ENCODE measurements around the gene PBX2.
"Not testable (repeated sequence)": the region's sequence is repeated elsewhere in the genome, so short reads cannot be mapped to it uniquely, and the experiment has no call there.

PBX2 gene

GRCh38 chr6:32186151-32186840 is 3.7 kb downstream of the PBX2 start:
- DNase-seq (ENCODE audit: low spot score) = not testable (repeated sequence)

DNA sequence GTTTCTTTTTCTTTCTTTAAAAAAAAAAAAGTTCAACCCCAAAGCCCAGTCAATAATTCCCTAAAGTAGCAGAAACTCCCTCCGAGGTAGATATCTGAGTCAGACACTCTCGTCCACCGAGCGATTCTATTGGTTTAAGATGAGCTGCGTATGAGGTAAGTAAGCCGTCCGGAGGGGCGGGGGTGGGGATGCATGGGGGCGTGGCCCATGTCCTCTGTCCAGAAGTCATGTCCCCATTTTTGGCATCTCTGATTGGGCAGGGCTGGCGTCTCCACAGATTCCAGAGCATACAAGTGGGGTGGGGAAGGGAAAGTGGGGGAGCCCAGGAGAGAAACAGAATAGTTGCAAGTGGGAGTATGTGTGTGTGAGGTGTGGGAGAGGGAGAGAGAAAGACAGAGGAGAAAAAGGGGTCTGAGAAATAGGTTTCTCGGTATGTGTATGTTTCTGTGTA is 4.3 kb downstream of the PBX2 start:
- not testable (repeated sequence) for DNase-seq (ENCODE audit: low spot score)

- no peak for DNase-seq (ENCODE audit: low spot score)
Observed at GRCh38 chr6:32184084-32184640, 5.8 kb downstream of the PBX2 start, which contains the start of gene AGER. Gene AGER, minus strand, starts transcription at chr6:32184253. Its CDS starts 31 bp downstream, at chr6:32184222.

DNA sequence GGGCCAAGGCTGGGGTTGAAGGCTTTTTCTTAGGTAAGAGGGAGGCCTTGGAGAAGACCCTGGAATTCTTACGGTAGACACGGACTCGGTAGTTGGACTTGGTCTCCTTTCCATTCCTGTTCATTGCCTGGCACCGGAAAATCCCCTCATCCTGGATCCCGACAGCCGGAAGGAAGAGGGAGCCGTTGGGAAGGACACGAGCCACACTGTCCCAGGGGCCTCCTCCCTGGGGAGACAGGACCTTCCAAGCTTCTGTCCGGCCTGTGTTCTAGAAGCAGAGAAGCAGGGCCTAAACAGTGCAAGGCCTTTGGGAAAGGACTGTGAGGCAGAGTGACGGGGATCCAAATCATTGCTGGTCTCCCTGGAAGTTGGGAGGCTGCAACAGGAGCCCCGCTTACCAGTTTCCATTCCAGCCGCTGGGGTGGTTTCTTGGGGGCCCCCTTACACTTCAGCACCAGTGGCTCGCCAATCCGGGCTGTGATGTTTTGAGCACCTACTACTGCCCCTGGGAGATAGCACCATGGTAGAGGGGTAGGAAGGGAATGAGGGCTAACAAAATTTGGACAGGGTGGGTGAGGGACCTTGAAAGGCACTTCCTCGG is 6.4 kb downstream of the PBX2 start:
- DNase-seq (ENCODE audit: low spot score) = no peak

GRCh38 chr6:32183030-32183429 is 7.0 kb downstream of the PBX2 start:
- DNase-seq (ENCODE audit: low spot score) = no peak

GRCh38 chr6:32182555-32182981 is 7.4 kb downstream of the PBX2 start:
- no peak for DNase-seq (ENCODE audit: low spot score)

- DNase-seq (ENCODE audit: low spot score) = no peak
Observed at GRCh38 chr6:32181915-32182529, 8.0 kb downstream of the PBX2 start.

DNA sequence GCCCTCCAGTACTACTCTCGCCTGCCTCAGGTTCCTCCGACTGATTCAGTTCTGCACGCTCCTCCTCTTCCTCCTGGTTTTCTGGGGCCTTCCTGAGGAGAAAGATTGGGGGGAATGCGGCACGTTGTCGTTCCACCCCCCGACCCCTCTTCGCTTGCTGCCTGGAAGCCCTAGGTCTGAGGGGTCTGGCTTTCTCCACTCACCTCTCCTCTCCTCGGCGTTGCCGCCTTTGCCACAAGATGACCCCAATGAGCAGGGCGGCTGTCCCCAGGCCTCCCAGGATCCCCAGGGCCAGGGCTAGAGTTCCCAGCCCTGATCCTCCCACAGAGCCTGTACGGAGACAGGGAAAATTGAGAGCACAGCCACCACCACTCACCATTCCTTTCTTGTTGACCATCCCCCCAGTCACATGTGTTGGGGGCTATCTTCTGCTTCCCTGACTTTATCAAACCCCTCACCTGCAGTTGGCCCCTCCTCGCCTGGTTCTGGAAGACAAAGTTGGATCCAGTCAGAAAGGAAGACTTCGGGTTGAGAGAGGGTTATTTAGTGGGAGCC is 8.8 kb downstream of the PBX2 start:
- DNase-seq (ENCODE audit: low spot score) = no peak

GRCh38 chr6:32179766-32180405 is 10.1 kb downstream of the PBX2 start:
- no peak for DNase-seq (ENCODE audit: low spot score)

DNA sequence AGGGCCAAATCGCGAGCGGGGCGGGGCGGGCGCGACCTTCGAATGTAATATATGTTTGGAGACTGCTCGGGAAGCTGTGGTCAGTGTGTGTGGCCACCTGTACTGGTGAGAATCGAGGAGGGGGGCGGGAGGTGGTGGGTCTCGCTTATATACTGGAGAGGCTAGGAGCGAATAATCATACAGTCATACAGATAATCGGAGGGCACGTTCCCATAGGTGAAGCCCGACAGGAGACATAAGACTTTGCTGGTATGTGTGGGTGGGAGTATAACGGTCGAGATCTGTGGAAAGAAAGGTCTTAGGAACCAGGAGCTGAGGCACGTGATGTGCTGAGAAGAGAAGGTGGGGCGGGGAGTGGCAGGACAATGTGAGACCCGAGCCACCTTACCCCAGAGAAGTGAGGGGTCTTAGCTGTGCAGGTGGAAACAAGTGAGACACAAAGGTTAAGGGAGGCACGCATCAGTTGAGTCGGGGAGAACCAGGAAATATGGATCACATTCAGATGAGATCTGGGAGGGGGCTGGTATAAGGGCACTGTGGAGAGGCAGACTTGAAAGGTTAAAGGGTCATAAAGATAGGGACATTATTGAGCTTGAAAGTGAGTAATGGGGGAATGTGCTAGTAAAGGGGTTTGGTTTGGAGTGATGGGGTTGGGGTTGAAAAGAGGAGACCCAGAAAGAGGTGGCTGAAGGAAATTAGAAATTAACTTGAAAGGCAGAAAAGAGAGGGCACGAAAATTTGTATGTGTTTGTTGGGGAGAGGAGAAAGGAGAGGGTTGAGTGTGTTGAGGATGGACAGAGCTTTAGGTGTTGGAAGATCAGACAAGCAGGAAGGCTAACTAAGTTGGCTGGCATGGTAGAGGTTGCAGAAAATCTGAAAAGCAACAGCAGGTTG is 11.2 kb downstream of the PBX2 start:
- no peak for DNase-seq (ENCODE audit: low spot score)

DNA sequence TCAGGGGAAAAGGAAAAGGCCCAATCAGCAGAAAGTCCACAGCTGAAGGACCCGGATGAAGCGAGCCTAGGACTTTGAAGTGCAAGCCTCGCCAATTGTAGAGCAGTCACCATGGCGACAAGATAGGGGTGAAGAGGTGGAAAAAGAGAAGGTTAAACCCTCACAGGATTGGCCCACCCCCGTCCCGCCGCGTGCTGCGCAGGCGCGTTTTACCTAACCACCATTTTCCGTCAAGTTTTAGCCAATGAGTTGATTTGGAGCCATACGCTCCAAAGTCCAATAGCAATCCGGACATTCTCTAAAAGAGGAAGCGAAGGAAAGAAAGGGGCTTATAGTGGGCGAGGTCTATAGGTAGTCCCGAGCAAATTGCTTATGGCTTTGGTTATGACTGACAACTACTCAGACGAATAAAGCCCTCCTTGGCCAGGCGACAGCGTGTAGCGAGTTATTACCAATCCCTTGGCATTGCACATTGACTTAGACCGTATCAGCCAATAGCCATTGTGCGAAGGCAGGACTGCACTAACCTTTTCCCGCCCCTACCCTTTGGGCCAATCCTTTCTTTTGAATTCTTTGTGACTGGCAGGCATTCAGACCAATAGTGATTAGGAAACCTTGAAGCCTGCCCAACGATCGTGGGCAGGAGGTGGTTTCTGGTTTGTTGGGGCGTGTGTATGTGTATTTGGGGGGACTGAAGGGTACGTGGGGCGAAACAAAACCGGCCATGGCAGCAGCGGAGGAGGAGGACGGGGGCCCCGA is 12.0 kb downstream of the PBX2 start, which contains the start of gene RNF5:
TSS of gene RNF5 (plus strand) at position 618 of the 759 bp plus-strand sequence. CDS start at position 725, 107 bp downstream.
- DNase-seq (ENCODE audit: low spot score) = peak; percentile 100

DNA sequence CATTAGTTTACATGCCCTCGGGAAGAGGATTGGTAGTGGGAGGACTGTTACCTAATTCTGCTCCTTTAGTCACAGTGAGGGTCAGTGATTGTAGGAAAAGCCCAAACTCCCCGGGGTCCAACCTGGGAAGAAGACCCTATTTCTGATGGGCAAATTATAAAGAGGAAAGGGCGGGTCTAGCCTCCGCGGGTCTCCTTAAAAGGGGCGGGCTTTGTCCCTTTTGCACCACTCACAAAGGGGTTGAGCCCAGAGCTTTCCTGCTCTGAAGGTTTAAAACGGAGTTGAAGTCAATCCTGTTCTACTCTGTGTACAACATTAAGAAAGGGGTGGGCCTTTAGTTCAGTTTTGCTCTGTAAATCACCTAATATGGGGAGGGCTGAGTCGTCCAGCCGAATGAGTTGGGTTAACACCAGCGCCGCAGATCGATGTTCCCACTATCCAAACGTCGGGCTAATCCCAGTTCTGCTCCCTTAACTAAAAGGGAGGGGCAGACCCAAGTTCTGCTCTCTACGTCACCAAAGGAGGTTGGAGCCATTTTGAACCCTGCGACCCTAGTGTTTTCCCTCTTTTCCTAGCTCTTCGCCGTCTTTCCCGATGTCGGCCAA is 12.7 kb downstream of the PBX2 start:
- no peak for DNase-seq (ENCODE audit: low spot score)

DNA sequence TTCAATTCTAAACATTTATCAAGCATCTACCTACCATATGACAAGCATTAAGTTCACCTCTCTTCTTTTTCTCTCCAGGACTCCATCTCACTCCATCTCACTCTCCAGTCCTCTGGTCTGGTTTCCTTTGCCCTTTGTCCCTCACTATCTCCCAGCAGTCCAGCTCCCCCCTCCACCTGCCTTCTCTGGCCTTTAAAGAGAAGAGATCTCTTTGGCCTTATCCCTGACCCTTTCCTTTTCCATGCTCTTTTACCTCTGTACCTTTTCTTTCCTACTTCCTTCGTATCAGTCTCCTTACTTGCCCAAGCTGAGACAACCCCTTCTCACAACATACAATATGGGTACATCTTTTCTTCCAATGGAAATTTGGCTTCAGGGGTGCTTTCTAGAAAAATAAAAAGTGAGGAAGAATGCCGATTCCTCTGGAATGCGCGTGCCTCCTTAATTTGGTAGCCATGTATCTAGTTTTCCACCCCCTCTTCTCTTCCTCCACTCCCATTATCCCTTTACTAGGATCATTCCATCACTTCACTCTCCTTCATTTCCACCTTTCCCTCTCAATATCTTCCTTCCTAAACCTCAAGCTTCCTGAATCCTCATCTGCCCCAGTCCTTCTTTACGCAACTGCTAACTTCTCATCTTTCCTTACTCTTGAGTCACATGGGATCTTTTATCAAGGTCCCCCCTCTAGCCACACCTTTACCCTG is 13.4 kb downstream of the PBX2 start:
- DNase-seq (ENCODE audit: low spot score) = no peak

- DNase-seq (ENCODE audit: low spot score) = peak; percentile 99
Observed at GRCh38 chr6:32175711-32176475, 14.1 kb downstream of the PBX2 start, which contains the start of gene AGPAT1. Gene AGPAT1, minus strand, starts transcription at chr6:32176084. Its CDS starts 4,588 bp downstream, at chr6:32171496.

- no peak for DNase-seq (ENCODE audit: low spot score)
Observed at GRCh38 chr6:32175322-32175710, 14.7 kb downstream of the PBX2 start.

DNA sequence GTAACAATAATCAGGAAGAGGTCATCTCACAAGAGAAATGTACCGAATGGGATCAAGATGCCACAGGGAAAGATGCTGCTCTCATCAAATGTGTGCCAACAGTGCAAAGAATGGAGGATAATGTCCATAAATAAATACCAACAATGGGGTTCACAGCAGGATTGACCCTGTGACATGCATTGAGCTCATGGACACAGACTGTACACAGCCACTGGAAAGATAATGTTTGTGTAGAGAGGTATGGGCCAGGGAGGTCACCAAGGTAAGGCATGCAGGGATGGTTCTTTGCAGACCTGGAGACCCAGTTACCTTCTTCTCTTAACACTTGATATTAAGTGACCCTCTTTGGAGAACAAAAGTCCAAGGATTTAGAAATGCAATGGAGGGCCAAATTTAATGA is 15.6 kb downstream of the PBX2 start:
- no peak for DNase-seq (ENCODE audit: low spot score)

- DNase-seq (ENCODE audit: low spot score) = no peak
Observed at GRCh38 chr6:32173051-32173727, 16.8 kb downstream of the PBX2 start.

DNA sequence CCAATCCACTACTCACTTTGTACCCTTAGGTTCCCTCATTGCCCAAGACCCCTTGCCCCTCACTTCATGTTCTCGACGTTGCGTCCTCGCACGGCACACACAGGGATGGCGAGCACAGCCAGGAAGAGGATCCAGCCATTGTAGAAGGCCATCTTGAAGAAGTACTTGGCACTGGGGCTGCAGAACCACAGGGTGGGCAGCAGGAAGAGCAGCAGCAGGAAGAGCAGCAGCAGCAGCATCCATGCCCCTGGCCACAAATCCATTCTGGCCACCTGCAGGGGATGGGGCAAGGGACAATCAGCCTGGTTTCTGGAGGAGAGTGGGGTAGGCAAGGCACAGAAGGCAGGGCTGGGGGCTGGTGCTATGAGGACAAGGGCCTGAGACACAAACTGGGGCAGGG is 18.8 kb downstream of the PBX2 start:
- no peak for DNase-seq (ENCODE audit: low spot score)
